Cardiac fibroblast (primary cell): ENCODE data around the gene ANXA3.
A peak's percentile ranks its signal among the peaks of the same experiment; 100 is the strongest.

Source experiments
- DNase-seq, 2 donors: peaks; one replicate each; pipeline versions ENCODE4 v3.0.0 to v3.0.0-alpha.2; 2010; ENCODE audit warnings: low read depth in 2 of 2
- H3K4me3 ChIP-seq, 2 donors: replicated peaks in 1 of 2; 1 replicate in 1 of 2; 2 replicates in 1 of 2; pipeline ENCODE4 v1.5.1; 2011; ENCODE audit warnings: low read depth in 2 of 2, low read length in 2 of 2, mild to moderate bottlenecking in 2 of 2, moderate library complexity in 1 of 2
- TF ChIP-seq, protein P1 (sequence below): IDR thresholded peaks from one replicate; pipeline ENCODE4 v1.5.1; 2011; ENCODE audit warnings: low read depth, mild to moderate bottlenecking, low read length, inconsistent platforms

Gene ANXA3

GRCh38 chr4:78606530-78607095 lies 55.0 kb downstream of the ANXA3 start:
- TF ChIP-seq, protein P1, sequence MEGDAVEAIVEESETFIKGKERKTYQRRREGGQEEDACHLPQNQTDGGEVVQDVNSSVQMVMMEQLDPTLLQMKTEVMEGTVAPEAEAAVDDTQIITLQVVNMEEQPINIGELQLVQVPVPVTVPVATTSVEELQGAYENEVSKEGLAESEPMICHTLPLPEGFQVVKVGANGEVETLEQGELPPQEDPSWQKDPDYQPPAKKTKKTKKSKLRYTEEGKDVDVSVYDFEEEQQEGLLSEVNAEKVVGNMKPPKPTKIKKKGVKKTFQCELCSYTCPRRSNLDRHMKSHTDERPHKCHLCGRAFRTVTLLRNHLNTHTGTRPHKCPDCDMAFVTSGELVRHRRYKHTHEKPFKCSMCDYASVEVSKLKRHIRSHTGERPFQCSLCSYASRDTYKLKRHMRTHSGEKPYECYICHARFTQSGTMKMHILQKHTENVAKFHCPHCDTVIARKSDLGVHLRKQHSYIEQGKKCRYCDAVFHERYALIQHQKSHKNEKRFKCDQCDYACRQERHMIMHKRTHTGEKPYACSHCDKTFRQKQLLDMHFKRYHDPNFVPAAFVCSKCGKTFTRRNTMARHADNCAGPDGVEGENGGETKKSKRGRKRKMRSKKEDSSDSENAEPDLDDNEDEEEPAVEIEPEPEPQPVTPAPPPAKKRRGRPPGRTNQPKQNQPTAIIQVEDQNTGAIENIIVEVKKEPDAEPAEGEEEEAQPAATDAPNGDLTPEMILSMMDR: no peak
- H3K4me3 ChIP-seq: no peak overlapping the region
- no peak for DNase-seq

DNA sequence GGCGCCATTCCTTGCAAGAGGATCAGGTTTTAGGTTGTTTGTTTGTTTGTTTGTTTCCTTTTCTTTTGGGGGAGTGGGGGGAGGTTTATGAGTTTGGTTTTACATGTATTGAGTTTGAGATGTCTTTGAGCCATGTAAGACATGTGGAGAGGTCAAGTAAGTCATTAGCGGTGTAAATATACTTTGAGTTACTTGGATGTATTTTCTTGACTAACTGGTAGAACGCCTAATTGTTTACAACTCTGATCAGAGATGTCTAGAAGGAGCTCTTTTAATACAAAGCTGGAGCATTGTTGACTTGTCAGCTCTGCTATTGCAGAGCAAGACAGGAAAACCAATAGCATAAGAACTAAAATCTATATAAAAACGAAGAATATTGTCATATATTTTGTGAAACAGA lies 57.1 kb downstream of the ANXA3 start:
- no peak overlapping the region for H3K4me3 ChIP-seq
- TF ChIP-seq, protein P1: no peak
- DNase-seq: no peak

DNA sequence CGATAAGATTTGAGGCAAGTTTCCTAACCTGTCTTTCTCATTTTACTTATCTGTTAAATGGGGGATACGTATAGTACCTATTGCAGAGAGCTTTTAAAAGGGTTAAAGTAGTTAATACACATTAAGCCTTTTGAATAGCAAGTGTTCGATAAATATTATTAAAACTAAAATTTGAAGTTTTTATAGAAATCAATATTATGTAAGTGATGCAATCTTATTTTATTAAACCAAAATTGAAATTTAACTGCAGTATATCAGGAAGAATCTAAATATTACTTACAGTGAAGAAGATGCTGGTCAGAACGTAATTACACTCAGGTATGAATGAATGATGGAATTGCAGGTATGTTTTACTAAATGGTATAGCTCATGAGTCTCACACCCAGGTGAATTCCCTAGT lies 58.0 kb downstream of the ANXA3 start:
- DNase-seq: no peak
- H3K4me3 ChIP-seq: no peak overlapping the region
- TF ChIP-seq, protein P1: no peak

DNA sequence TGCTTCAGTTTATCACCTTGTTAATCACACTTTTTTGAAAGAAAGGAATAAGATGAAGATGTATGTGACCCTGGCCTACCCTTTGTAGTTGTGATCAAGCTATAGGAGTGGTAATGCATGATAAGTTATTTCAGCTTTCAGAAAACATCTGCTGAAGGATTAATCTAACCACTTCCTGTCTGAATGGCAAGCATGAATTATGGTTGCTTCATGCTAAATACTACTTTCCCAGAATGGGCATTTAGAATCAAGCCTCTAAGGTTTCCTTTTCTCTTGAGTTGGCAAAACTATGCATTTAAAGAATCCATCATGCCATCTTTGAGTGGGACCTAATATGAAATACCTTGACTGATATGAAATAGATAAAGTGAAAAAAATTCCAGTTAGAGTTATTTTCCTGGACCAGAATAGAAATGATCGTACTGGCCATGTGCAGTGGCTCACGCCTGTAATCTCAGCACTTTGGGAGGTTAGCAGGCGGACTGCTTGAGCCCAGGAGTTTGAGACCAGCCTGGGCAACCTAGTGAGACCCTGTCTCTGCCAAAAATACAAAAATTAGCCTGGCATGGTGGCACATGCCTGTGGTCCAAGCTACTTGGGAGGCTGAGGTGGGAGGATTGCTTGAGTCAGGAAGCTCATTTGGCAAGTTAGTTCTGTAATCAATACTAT lies 59.1 kb downstream of the ANXA3 start:
- no peak overlapping the region for H3K4me3 ChIP-seq
- DNase-seq: peak; percentile 50 to 62
- TF ChIP-seq, protein P1: no peak

- H3K4me3 ChIP-seq: no peak overlapping the region
- DNase-seq: no peak
- TF ChIP-seq, protein P1: no peak
Observed at GRCh38 chr4:78611215-78611558, 59.6 kb downstream of the ANXA3 start.

- H3K4me3 ChIP-seq: no peak overlapping the region
- TF ChIP-seq, protein P1: peak; percentile 54
- peak; percentile 75 to 79 for DNase-seq
Observed at GRCh38 chr4:78612398-78613178, 61.0 kb downstream of the ANXA3 start.
